Progenitor cell of endocrine pancreas (in vitro differentiated cells): ENCODE results near the gene ROR1. TPM values are rescaled to one million over a fixed set of nuclear protein-coding genes. Genes with fewer than 3 reads are reported as not detected.

Experiments used
- DNase-seq: peaks from one replicate; pipeline ENCODE4 v3.0.0; 2021; ENCODE audit warnings: low spot score; ENCODE audit not compliant: unreplicated experiment
- H3K27ac Mint-ChIP-seq: 2 replicates; pipeline ENCODE4 v1.8.0; 2021; ENCODE audit warnings: mild to moderate bottlenecking, moderate library complexity, mixed read lengths
- H3K27me3 Mint-ChIP-seq: 2 replicates; pipeline ENCODE4 v1.8.0; 2021; ENCODE audit warnings: mixed read lengths
- H3K36me3 Mint-ChIP-seq: 2 replicates; pipeline ENCODE4 v1.8.0; 2022; ENCODE audit warnings: mixed read lengths; ENCODE audit not compliant: insufficient read depth
- H3K4me1 Mint-ChIP-seq: 2 replicates; pipeline ENCODE4 v1.8.0; 2021; ENCODE audit warnings: low read depth, mixed read lengths
- H3K4me3 Mint-ChIP-seq: 2 replicates; pipeline ENCODE4 v1.8.0; 2021; ENCODE audit warnings: low read depth, mild to moderate bottlenecking, moderate library complexity, mixed read lengths
- H3K9me3 Mint-ChIP-seq: 2 replicates; pipeline ENCODE4 v1.8.0; 2021; ENCODE audit warnings: low read depth, mixed read lengths
- total RNA-seq: library from RNA; stranded (reverse); gene quantifications from 2 replicates; pipeline ENCODE4 v1.2.1, GENCODE V29; 2021
- TF ChIP-seq, protein P1 (sequence below): fragments of 200-600 bp; sonication (generic); IDR thresholded peaks from one replicate; pipeline ENCODE4 v1.5.0; 2021; ENCODE audit warnings: antibody characterized with exemption, mild to moderate bottlenecking; ENCODE audit not compliant: unreplicated experiment

ROR1 gene
- total RNA-seq, 1 donor from 2014 or later: 63.8 TPM

DNA sequence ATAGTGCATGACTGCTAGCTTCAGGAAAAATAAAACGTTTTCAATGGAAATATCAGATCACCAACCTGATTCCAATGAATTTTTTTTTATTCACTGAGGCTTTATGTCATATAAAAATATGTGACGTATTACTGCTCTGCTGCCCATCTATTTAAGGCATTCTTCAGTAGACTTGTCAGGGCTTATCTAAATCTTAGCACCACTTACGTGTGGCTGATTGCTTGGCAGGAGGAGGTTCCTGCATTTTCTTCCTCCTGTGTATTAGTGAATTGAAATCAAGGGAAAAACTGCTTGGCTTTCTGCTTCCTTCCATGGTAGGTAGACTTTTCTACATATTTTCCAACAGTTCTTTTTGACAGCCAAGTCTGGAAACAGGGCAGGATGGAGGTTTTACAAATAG, 80.3 kb downstream of the ROR1 start:
- TF ChIP-seq, protein P1, sequence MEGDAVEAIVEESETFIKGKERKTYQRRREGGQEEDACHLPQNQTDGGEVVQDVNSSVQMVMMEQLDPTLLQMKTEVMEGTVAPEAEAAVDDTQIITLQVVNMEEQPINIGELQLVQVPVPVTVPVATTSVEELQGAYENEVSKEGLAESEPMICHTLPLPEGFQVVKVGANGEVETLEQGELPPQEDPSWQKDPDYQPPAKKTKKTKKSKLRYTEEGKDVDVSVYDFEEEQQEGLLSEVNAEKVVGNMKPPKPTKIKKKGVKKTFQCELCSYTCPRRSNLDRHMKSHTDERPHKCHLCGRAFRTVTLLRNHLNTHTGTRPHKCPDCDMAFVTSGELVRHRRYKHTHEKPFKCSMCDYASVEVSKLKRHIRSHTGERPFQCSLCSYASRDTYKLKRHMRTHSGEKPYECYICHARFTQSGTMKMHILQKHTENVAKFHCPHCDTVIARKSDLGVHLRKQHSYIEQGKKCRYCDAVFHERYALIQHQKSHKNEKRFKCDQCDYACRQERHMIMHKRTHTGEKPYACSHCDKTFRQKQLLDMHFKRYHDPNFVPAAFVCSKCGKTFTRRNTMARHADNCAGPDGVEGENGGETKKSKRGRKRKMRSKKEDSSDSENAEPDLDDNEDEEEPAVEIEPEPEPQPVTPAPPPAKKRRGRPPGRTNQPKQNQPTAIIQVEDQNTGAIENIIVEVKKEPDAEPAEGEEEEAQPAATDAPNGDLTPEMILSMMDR: no peak
- H3K4me1 Mint-ChIP-seq: peaks cover 11% of the 10 kb centered on the region
- no peak overlapping the region for H3K4me3 Mint-ChIP-seq
- H3K36me3 Mint-ChIP-seq: peaks cover 6% of the 10 kb centered on the region
- no peaks in the 10 kb centered on the region for H3K27me3 Mint-ChIP-seq
- H3K9me3 Mint-ChIP-seq: no peaks in the 10 kb centered on the region
- peak overlapping the region; percentile 24 for H3K27ac Mint-ChIP-seq
- no peak for DNase-seq

- Mint-ChIP-seq H3K9me3 (no peaks in the 10 kb centered on the region), H3K27me3 (no peaks in the 10 kb centered on the region), H3K4me3 (no peak overlapping the region), H3K27ac (no peak overlapping the region), H3K36me3 (peaks cover 7% of the 10 kb centered on the region), H3K4me1 (peaks cover 7% of the 10 kb centered on the region)
- TF ChIP-seq, protein P1: no peak
- no peak for DNase-seq
Observed at GRCh38 chr1:63855942-63856341, 82.1 kb downstream of the ROR1 start.

DNA sequence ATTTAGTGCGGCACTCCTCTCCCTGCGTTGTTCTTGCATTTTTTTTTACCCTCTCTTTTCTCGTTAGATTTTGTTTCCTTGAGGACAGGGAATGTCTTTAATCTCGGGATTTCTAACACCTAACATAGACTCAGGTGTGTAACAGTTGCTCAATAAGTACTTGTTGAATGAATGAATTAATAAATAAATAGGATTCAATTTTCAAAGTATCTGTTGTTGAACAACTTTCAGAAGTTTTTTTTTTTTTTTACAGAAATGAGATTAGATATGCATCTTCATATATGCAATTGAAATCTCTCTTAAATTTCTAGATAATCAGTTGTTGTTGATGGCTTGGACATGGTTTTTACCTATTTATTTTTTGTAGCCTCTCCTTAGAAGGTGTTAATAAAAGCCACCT, 83.1 kb downstream of the ROR1 start:
- peaks cover 7% of the 10 kb centered on the region for H3K4me1 Mint-ChIP-seq
- H3K4me3 Mint-ChIP-seq: no peak overlapping the region
- no peaks in the 10 kb centered on the region for H3K27me3 Mint-ChIP-seq
- TF ChIP-seq, protein P1: no peak
- H3K36me3 Mint-ChIP-seq: peaks cover 7% of the 10 kb centered on the region
- no peaks in the 10 kb centered on the region for H3K9me3 Mint-ChIP-seq
- H3K27ac Mint-ChIP-seq: no peak overlapping the region
- DNase-seq: no peak

GRCh38 chr1:63857478-63857877, 83.7 kb downstream of the ROR1 start:
- Mint-ChIP-seq H3K9me3 (no peaks in the 10 kb centered on the region), H3K27me3 (no peaks in the 10 kb centered on the region), H3K4me3 (no peak overlapping the region), H3K36me3 (peaks cover 7% of the 10 kb centered on the region), H3K27ac (no peak overlapping the region), H3K4me1 (peaks cover 7% of the 10 kb centered on the region)
- TF ChIP-seq, protein P1: no peak
- no peak for DNase-seq

- H3K9me3 Mint-ChIP-seq: no peaks in the 10 kb centered on the region
- no peak overlapping the region for H3K4me3 Mint-ChIP-seq
- DNase-seq: no peak
- peaks cover 7% of the 10 kb centered on the region for H3K36me3 Mint-ChIP-seq
- H3K4me1 Mint-ChIP-seq: peaks cover 12% of the 10 kb centered on the region
- TF ChIP-seq, protein P1: no peak
- H3K27ac Mint-ChIP-seq: no peak overlapping the region
- no peaks in the 10 kb centered on the region for H3K27me3 Mint-ChIP-seq
Observed at GRCh38 chr1:63858153-63858552, 84.3 kb downstream of the ROR1 start.
